Gastrocnemius medialis (tissue), 4 donors: ENCODE measurements around the gene SPATS2L. TPM values are rescaled to one million over a fixed set of nuclear protein-coding genes. Genes with fewer than 3 reads are reported as not detected.

Source experiments
- ATAC-seq, 2 donors: fragments of 150-250 bp; one replicate each; pipeline ENCODE4 v1.9.1; 2016
- DNase-seq, 2 donors: peaks; one replicate each; pipeline ENCODE4 v3.0.0-alpha.2; 2019
- H3K27ac ChIP-seq, 4 donors: fragments of 200-600 bp; sonication (generic); 1 replicate in 1 of 4; 2 replicates in 3 of 4; pipeline ENCODE4 v1.5.1; 2016 to 2018; ENCODE audit warnings: mild to moderate bottlenecking in 2 of 4, moderate library complexity in 1 of 4
- H3K27me3 ChIP-seq, 3 donors: fragments of 200-600 bp; sonication (generic) in 2 of 3; 1 replicate in 1 of 3; 2 replicates in 2 of 3; pipeline versions ENCODE4 v1.5.1 to v1.6.0; 2016 to 2019; ENCODE audit warnings: mild to moderate bottlenecking in 1 of 3, moderate library complexity in 1 of 3
- H3K36me3 ChIP-seq, 2 donors: fragments of 200-600 bp; sonication (generic) in 1 of 2; one replicate each; pipeline ENCODE4 v1.5.1; 2017 to 2018
- H3K4me1 ChIP-seq, 2 donors: fragments of 200-600 bp; sonication (generic) in 1 of 2; one replicate each; pipeline ENCODE4 v1.5.1; 2016 to 2017; ENCODE audit warnings: mild to moderate bottlenecking in 2 of 2
- H3K4me3 ChIP-seq, 4 donors: fragments of 200-600 bp; sonication (generic) in 3 of 4; 1 replicate in 1 of 4; 2 replicates in 3 of 4; pipeline ENCODE4 v1.5.1; 2016 to 2019; ENCODE audit warnings: mild to moderate bottlenecking in 2 of 4
- H3K9me3 ChIP-seq, 3 donors: fragments of 200-600 bp; sonication (generic) in 2 of 3; 1 replicate in 1 of 3; 2 replicates in 2 of 3; pipeline ENCODE4 v1.5.1; 2016 to 2019
- CTCF ChIP-seq, 5 experiments: fragments of 450-650 bp in 3 of 5; fragments of 200-600 bp in 2 of 5; sonication (generic) in 2 of 5; IDR thresholded peaks in 4 of 5; conservative IDR thresholded peaks in 1 of 5; 1 replicate in 4 of 5; 2 replicates in 1 of 5; pipeline ENCODE4 v1.5.1; 2016 to 2019; ENCODE audit warnings: antibody characterized with exemption in 5 of 5, mild to moderate bottlenecking in 3 of 5, moderate library complexity in 3 of 5
- POLR2A ChIP-seq, 2 donors: fragments of 450-650 bp; IDR thresholded peaks; one replicate each; pipeline ENCODE4 v1.6.1; 2017; ENCODE audit warnings: antibody characterized with exemption in 2 of 2, mild to moderate bottlenecking in 2 of 2, moderate library complexity in 2 of 2
- in situ Hi-C, 4 donors: fragments of 200-750 bp; cut with MboI; loops; one replicate each; pipeline versions ENCODE4 v1.15.0 to v1.8.0; 2017; ENCODE audit warnings: low sequenced_read_pairs in 4 of 4
- intact Hi-C: fragments of 100-400 bp; cut with DNase I; formaldehyde crosslinking; loops from one replicate; pipeline ENCODE4 v1.15.1; 2023; ENCODE audit warnings: low total_unique reads
- total RNA-seq, 4 donors: library from RNA; depleted of rRNA; stranded (reverse); fragments of >200 nt; gene quantifications; one replicate each; pipeline versions ENCODE4 v1.1.0 to v1.2.3, GENCODE V29; 2016

The SPATS2L gene
- total RNA-seq, 4 donors from 2014 or later, result 34.0 to 74.2 (median 52.3) TPM

DNA sequence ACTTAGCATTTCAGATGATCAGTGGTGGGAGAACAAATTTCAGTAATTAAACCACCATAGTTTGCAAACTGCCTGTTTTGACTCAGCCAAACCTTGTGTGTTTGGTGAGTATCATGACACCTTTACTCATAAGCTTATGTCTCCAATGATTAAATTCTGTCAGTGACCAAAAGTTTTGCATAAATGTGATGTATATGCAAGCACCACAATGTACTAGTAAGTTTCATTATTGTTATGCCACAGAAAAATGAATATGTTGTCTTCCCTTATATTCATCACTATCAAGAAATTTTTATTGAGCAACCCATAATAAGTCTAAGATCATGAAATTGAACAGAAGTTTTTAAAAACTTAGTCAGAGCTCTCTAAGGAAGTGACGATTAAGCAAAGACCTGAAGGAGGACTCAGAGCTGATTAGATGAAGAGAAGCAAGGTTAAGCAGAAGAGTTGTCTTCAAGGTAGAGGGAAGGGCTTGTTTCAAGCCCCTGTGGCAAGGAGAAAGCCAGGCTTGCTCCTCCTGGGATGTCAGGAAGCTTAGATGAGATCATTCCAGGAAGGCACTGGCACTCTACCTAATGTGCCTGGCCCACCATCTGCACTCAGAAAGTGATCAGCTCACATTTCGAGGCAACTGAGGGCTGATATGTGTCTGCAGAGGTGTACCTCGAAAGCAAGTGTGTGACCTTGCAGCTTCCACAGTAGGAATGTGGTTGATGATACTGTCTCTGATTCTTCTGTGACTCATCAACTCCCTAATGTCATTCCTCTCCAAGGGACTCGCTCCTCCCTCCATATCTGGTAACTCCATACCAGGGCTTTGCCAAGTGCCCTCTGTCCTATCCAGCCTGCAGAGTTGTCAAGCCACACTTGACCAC is 148.7 kb downstream of the SPATS2L start:
- H3K27ac ChIP-seq, result no peak overlapping the region
- DNase-seq, result no peak
- in situ Hi-C loops, result loop anchor here in 1 of 4 donors (25.0 kb wide), 1 partner anchor 143 kb away; the partner anchor contains the start of gene SPATS2L

GRCh38 chr2:200455958-200456421 is 149.5 kb downstream of the SPATS2L start:
- no peaks in the 10 kb centered on the region for H3K36me3 ChIP-seq
- intact Hi-C loops (no loop called here), in situ Hi-C loops (loop anchor here in 1 of 4 donors (25.0 kb wide), 1 partner anchor 144 kb away; the partner anchor contains the start of gene SPATS2L)
- no peak overlapping the region for H3K4me3 ChIP-seq
- H3K27ac ChIP-seq, result no peak overlapping the region
- DNase-seq (no peak), ATAC-seq (no peak)
- H3K27me3 ChIP-seq, result no peaks in the 10 kb centered on the region
- TF ChIP-seq CTCF (IDR thresholded peaks at IDR 0.05 in 4 of 5, conservative IDR thresholded peaks at IDR 0.05 in 1 of 5) (no peak), POLR2A (IDR thresholded peaks at IDR 0.05) (no peak)
- H3K9me3 ChIP-seq, result no peaks in the 10 kb centered on the region
- H3K4me1 ChIP-seq, result peaks cover 12 to 16% of the 10 kb centered on the region in 2 donors

More for the DNA sequence above, 148.7 kb downstream of the SPATS2L start:
- no peak overlapping the region for H3K4me3 ChIP-seq
- intact Hi-C loops, result no loop called here
- no peaks in the 10 kb centered on the region for H3K36me3 ChIP-seq
- H3K4me1 ChIP-seq, result peaks cover 12 to 16% of the 10 kb centered on the region in 2 donors
- H3K9me3 ChIP-seq, result no peaks in the 10 kb centered on the region
- TF ChIP-seq POLR2A (IDR thresholded peaks at IDR 0.05) (no peak), CTCF (IDR thresholded peaks at IDR 0.05 in 4 of 5, conservative IDR thresholded peaks at IDR 0.05 in 1 of 5) (no peak)
- no peaks in the 10 kb centered on the region for H3K27me3 ChIP-seq
- ATAC-seq, result peak; percentile 82 to 86

DNA sequence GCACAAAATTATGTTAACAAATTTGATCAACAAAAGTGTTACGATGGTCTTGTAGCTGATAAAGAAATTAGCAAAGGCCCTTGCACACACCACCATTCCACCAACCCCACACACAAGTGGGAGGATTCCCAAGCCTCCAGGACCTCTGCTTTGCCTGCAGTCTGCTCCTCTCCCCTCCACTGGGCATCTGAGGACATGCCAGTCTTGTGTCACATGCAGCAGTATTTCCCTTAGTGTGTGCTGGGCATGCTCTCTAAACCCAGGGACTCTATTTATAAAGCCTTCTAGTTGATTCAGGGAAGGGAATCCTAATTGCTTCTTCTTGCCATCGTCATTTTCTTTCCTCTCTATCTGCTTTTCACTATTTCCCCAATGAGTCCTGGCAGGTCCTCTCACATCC is 150.1 kb downstream of the SPATS2L start:
- H3K27me3 ChIP-seq, result no peaks in the 10 kb centered on the region
- H3K36me3 ChIP-seq, result no peaks in the 10 kb centered on the region
- in situ Hi-C loops, result loop anchor here in 1 of 4 donors (25.0 kb wide), 1 partner anchor 144 kb away; the partner anchor contains the start of gene SPATS2L
- no peaks in the 10 kb centered on the region for H3K9me3 ChIP-seq
- no peak overlapping the region for H3K4me3 ChIP-seq
- H3K4me1 ChIP-seq, result peaks cover 12 to 16% of the 10 kb centered on the region in 2 donors
- DNase-seq (no peak), ATAC-seq (no peak)
- TF ChIP-seq CTCF (IDR thresholded peaks at IDR 0.05 in 4 of 5, conservative IDR thresholded peaks at IDR 0.05 in 1 of 5), result no peak
- TF ChIP-seq POLR2A (IDR thresholded peaks at IDR 0.05), result no peak
- intact Hi-C loops, result no loop called here
- no peak overlapping the region for H3K27ac ChIP-seq

GRCh38 chr2:200459101-200459500 is 152.6 kb downstream of the SPATS2L start:
- no peak for DNase-seq
- no peak for TF ChIP-seq POLR2A (IDR thresholded peaks at IDR 0.05)
- TF ChIP-seq CTCF (IDR thresholded peaks at IDR 0.05 in 4 of 5, conservative IDR thresholded peaks at IDR 0.05 in 1 of 5), result no peak
- Histone ChIP-seq H3K9me3 (no peaks in the 10 kb centered on the region), H3K27me3 (no peaks in the 10 kb centered on the region), H3K4me1 (peaks cover 12 to 16% of the 10 kb centered on the region in 2 donors), H3K27ac (peak overlapping the region; percentile 16 to 44 (median 28)), H3K36me3 (no peaks in the 10 kb centered on the region), H3K4me3 (no peak overlapping the region)
- intact Hi-C loops, result no loop called here
- ATAC-seq, result no peak
- in situ Hi-C loops, result loop anchor here in 1 of 4 donors (25.0 kb wide), 1 partner anchor 147 kb away; the partner anchor contains the start of gene SPATS2L
